ENCODE measurements around the gene DNAJC7. TPM values are rescaled to one million over a fixed set of nuclear protein-coding genes. Genes with fewer than 3 reads are reported as not detected.

Gene DNAJC7
- total RNA-seq, 1 donor, result 110 TPM

DNA sequence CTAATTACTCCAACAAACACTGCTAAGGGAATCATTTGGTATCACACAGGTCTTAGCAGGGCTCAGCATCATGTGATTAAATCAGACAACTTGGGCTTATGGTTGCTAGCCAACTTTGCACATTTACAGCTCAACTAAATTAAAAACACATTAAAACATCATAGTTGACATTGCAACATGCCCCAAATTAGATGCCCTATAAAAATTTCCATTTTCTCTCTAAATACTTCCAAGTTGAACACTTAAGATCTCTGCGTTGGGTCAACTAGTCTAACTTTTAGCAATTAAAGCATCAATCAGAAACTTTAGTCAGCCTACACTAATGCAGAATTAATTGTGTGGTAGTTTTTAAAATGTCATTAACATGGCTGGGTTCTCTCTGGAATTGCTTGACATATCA lies 12.1 kb downstream of the DNAJC7 start:
- H3K4me3 ChIP-seq (ENCODE audit: low read length), result no peak overlapping the region
- no peaks in the 10 kb centered on the region for H3K27me3 ChIP-seq (ENCODE audit: insufficient read depth, low read length)
- no peaks in the 10 kb centered on the region for H3K9me3 ChIP-seq (ENCODE audit: low read depth, low read length)
- peaks cover 44% of the 10 kb centered on the region for H3K4me1 ChIP-seq (ENCODE audit: insufficient read depth, low read length)

- H3K4me3 ChIP-seq (ENCODE audit: low read length), result no peak overlapping the region
- no peaks in the 10 kb centered on the region for H3K9me3 ChIP-seq (ENCODE audit: low read depth, low read length)
- peaks cover 28% of the 10 kb centered on the region for H3K4me1 ChIP-seq (ENCODE audit: insufficient read depth, low read length)
- H3K27me3 ChIP-seq (ENCODE audit: insufficient read depth, low read length), result no peaks in the 10 kb centered on the region
Observed at GRCh38 chr17:42002792-42003301, 14.4 kb downstream of the DNAJC7 start.

DNA sequence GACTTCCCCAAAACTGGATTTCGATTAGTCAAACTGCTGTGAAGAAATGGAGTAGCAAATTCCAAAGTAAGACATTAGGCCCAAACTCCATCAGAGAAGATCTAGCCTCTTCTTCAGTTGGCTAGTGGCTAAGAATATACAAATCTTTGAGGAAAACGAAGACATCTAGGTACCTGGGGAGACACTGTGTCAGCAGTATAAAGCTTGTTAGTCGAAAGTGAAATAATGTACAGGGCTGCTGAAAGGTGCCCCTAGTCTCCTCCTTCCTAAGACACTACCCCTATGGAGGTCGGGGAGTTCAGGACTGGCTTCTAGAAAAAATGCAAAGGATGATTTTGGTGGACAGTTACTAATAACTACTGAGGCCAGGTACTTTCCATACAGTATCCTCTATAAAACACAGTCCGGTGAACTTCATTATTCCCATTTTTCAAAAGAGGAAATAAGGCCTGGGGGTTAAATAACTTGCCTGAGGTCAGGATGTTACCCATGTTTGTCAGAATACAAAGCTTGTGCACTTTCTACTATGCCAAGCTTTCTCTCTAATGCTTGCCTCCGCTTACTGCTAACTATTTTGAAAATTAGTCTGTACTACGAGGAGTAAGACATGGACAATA lies 15.0 kb downstream of the DNAJC7 start:
- peaks cover 26% of the 10 kb centered on the region for H3K4me1 ChIP-seq (ENCODE audit: insufficient read depth, low read length)
- no peaks in the 10 kb centered on the region for H3K27me3 ChIP-seq (ENCODE audit: insufficient read depth, low read length)
- H3K9me3 ChIP-seq (ENCODE audit: low read depth, low read length), result no peaks in the 10 kb centered on the region
- no peak overlapping the region for H3K4me3 ChIP-seq (ENCODE audit: low read length)

- Histone ChIP-seq H3K4me1 (ENCODE audit: insufficient read depth, low read length) (peaks cover 27% of the 10 kb centered on the region), H3K27me3 (ENCODE audit: insufficient read depth, low read length) (no peaks in the 10 kb centered on the region), H3K4me3 (ENCODE audit: low read length) (no peak overlapping the region)
Observed at GRCh38 chr17:42001729-42002128, 15.5 kb downstream of the DNAJC7 start.

GRCh38 chr17:42000413-42001133 lies 16.7 kb downstream of the DNAJC7 start:
- H3K4me1 ChIP-seq (ENCODE audit: insufficient read depth, low read length), result peaks cover 21% of the 10 kb centered on the region

More at GRCh38 chr17:42001729-42002128, 15.5 kb downstream of the DNAJC7 start:
- no peaks in the 10 kb centered on the region for H3K9me3 ChIP-seq (ENCODE audit: low read depth, low read length)

DNA sequence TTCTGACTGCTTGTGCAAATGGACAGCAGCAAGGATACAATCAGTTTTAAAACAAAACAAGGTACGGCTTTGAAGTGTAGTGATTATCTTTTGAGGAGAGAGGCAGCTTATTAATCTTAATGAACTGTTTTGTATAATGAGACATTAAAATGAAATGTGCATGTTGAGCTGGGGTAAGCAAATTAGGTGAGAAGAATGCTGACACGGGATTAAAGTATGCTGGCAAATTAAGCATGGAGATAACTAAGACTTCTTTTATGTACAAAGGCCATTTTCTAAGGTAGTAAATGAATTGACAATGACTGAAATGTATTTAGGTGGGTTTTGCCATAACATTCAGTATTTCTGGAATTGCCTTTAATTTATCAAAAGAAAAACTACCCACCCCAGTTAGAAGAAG lies 18.7 kb downstream of the DNAJC7 start:
- Histone ChIP-seq H3K9me3 (ENCODE audit: low read depth, low read length) (no peaks in the 10 kb centered on the region), H3K4me3 (ENCODE audit: low read length) (no peak overlapping the region), H3K27me3 (ENCODE audit: insufficient read depth, low read length) (no peaks in the 10 kb centered on the region), H3K4me1 (ENCODE audit: insufficient read depth, low read length) (peaks cover 21% of the 10 kb centered on the region)

More at GRCh38 chr17:42000413-42001133, 16.7 kb downstream of the DNAJC7 start:
- Histone ChIP-seq H3K27me3 (ENCODE audit: insufficient read depth, low read length) (no peaks in the 10 kb centered on the region), H3K9me3 (ENCODE audit: low read depth, low read length) (no peaks in the 10 kb centered on the region), H3K4me3 (ENCODE audit: low read length) (no peak overlapping the region)

GRCh38 chr17:41996855-41997164 lies 20.4 kb downstream of the DNAJC7 start:
- Histone ChIP-seq H3K4me1 (ENCODE audit: insufficient read depth, low read length) (peaks cover 7% of the 10 kb centered on the region), H3K4me3 (ENCODE audit: low read length) (no peak overlapping the region), H3K27me3 (ENCODE audit: insufficient read depth, low read length) (no peaks in the 10 kb centered on the region), H3K9me3 (ENCODE audit: low read depth, low read length) (no peaks in the 10 kb centered on the region)

- H3K27me3 ChIP-seq (ENCODE audit: insufficient read depth, low read length), result no peaks in the 10 kb centered on the region
- H3K9me3 ChIP-seq (ENCODE audit: low read depth, low read length), result no peaks in the 10 kb centered on the region
- peaks cover 7% of the 10 kb centered on the region for H3K4me1 ChIP-seq (ENCODE audit: insufficient read depth, low read length)
- H3K4me3 ChIP-seq (ENCODE audit: low read length), result no peak overlapping the region
Observed at GRCh38 chr17:41992576-41992975, 24.7 kb downstream of the DNAJC7 start.

DNA sequence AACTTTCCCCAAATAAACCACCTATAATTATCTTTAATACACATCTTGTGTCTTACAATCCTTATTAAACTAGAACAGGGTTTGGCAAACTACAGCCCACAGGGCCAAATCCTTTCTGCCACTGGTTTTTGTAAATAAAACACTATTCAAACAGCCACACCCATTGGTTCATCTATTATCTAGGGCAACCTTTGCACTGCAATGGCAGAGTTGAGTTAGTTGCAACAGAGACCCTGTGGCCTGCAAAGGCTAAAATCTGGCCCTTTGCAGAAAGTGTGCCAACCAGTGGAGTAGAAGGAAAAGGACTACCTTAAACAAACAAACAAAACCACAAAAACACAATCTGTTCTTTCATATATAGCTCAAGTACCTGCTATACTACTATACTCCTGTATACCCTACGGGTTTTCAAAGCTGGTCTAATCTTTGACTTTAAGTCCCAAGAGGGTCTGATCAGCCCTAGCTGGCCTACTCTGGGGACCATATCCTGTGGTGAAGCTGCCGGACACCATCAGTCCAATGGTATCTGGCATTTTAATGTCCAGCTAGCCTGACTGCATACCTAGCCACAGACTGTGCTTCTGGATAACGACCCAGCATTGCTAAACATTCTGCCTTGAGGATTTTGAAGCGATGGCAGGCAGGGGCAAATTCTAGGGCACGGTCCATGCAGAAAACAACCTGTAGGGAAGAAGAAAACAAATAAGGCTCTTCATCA lies 27.4 kb downstream of the DNAJC7 start:
- no peaks in the 10 kb centered on the region for H3K9me3 ChIP-seq (ENCODE audit: low read depth, low read length)
- H3K4me3 ChIP-seq (ENCODE audit: low read length), result no peak overlapping the region
- H3K4me1 ChIP-seq (ENCODE audit: insufficient read depth, low read length), result no peaks in the 10 kb centered on the region
- no peaks in the 10 kb centered on the region for H3K27me3 ChIP-seq (ENCODE audit: insufficient read depth, low read length)

DNA sequence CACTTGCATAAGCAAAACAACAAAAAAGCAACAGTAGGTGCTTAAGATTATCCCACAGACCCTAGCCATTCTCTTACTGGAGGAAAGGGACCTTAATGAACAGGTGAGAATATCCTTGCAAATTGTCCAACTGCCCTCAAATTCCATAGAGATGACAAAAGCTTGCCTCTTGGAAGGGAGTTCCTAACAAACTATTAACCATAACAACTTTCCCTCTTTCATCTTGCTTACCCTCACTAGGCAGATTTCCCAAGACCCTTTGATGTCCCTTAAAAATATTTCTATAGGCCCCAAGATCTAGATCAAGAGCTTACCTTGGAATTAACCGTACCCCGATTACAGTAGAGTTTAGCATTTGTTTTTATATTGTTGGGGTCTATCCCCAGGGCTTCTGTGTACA lies 28.8 kb downstream of the DNAJC7 start:
- Histone ChIP-seq H3K4me1 (ENCODE audit: insufficient read depth, low read length) (no peaks in the 10 kb centered on the region), H3K4me3 (ENCODE audit: low read length) (no peak overlapping the region), H3K27me3 (ENCODE audit: insufficient read depth, low read length) (no peaks in the 10 kb centered on the region), H3K9me3 (ENCODE audit: low read depth, low read length) (no peaks in the 10 kb centered on the region)

- Histone ChIP-seq H3K9me3 (ENCODE audit: low read depth, low read length) (no peaks in the 10 kb centered on the region), H3K4me3 (ENCODE audit: low read length) (no peak overlapping the region), H3K4me1 (ENCODE audit: insufficient read depth, low read length) (no peaks in the 10 kb centered on the region), H3K27me3 (ENCODE audit: insufficient read depth, low read length) (no peaks in the 10 kb centered on the region)
Observed at GRCh38 chr17:41987642-41988041, 29.6 kb downstream of the DNAJC7 start.

- no peak overlapping the region for H3K4me3 ChIP-seq (ENCODE audit: low read length)
- H3K9me3 ChIP-seq (ENCODE audit: low read depth, low read length), result no peaks in the 10 kb centered on the region
- no peaks in the 10 kb centered on the region for H3K4me1 ChIP-seq (ENCODE audit: insufficient read depth, low read length)
- H3K27me3 ChIP-seq (ENCODE audit: insufficient read depth, low read length), result no peaks in the 10 kb centered on the region
Observed at GRCh38 chr17:41986634-41987033, 30.6 kb downstream of the DNAJC7 start.

- no peaks in the 10 kb centered on the region for H3K4me1 ChIP-seq (ENCODE audit: insufficient read depth, low read length)
- no peak overlapping the region for H3K4me3 ChIP-seq (ENCODE audit: low read length)
- no peaks in the 10 kb centered on the region for H3K9me3 ChIP-seq (ENCODE audit: low read depth, low read length)
- H3K27me3 ChIP-seq (ENCODE audit: insufficient read depth, low read length), result no peaks in the 10 kb centered on the region
Observed at GRCh38 chr17:41985919-41986318, 31.3 kb downstream of the DNAJC7 start.

DNA sequence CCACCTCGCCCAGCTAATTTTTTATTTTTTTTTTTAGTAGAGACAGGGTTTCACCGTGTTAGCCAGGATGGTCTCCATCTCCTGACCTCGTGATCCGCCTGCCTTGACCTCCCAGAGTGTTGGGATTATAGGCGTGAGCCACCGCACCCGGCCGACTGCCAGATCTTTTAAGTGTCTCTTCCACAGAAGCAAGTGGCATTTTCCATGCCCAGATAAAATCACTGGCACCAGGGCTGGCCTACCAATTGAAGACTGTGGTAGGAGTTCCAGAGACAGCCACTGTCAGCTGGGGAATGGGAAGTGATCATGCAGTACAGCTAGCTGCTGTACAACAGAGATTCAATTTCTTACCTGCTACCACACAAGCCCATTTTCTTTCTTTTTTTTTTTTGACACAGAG lies 32.8 kb downstream of the DNAJC7 start:
- no peaks in the 10 kb centered on the region for H3K4me1 ChIP-seq (ENCODE audit: insufficient read depth, low read length)
- H3K4me3 ChIP-seq (ENCODE audit: low read length), result no peak overlapping the region

DNA sequence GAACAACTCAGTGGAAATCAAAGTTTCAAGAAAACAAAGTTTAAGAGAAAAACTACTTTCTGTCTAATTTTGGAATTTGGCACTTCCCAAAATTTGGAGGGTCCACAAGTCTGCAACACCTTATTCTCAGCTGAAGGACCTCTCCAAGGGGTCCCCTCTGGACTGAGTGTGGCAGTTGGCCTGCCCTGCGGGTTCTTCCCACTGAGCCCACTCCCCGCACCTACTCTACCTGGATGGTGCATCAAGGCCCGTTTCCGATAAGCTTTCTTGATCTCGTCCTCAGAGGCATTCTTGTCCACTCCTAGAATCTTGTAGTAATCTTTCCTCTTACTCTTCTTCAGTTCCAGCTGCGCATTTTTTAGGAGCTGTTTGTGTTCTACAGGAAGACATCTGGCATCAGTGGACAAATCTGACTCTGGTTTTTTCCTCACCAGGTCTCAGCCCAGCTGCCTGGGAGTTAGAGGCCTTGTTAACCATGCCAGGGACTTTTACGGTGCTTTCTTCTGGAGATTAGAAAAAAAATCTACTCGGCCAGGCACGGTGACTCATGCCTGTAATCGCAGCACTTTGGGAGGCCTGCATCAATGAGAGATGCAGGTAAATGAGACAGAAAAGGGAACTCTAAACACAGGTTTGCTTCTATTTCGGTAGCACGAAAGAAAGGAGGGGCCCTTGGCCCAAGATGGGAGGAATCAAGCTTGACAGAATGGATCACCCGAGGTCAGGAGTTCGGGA lies 35.0 kb downstream of the DNAJC7 start:
- no peaks in the 10 kb centered on the region for H3K27me3 ChIP-seq (ENCODE audit: insufficient read depth, low read length)
- H3K9me3 ChIP-seq (ENCODE audit: low read depth, low read length), result no peaks in the 10 kb centered on the region
- no peaks in the 10 kb centered on the region for H3K4me1 ChIP-seq (ENCODE audit: insufficient read depth, low read length)
- no peak overlapping the region for H3K4me3 ChIP-seq (ENCODE audit: low read length)

More for the DNA sequence above, 32.8 kb downstream of the DNAJC7 start:
- no peaks in the 10 kb centered on the region for H3K9me3 ChIP-seq (ENCODE audit: low read depth, low read length)
- no peaks in the 10 kb centered on the region for H3K27me3 ChIP-seq (ENCODE audit: insufficient read depth, low read length)

Data from mononuclear cell (primary cell).